Stimulated activated CD8-positive, alpha-beta memory T cell treated with anti-CD3 and anti-CD28 coated beads, Interleukin-7, amount 100 ng/mL, for 1 hour (primary cell): Measurements from ENCODE around the gene BCL11A.

ENCODE experiments used
- DNase-seq, 2 donors: peaks; one replicate each; pipeline ENCODE4 v3.0.0-alpha.2; 2020; ENCODE audit warnings: low read depth in 2 of 2

BCL11A gene

DNA sequence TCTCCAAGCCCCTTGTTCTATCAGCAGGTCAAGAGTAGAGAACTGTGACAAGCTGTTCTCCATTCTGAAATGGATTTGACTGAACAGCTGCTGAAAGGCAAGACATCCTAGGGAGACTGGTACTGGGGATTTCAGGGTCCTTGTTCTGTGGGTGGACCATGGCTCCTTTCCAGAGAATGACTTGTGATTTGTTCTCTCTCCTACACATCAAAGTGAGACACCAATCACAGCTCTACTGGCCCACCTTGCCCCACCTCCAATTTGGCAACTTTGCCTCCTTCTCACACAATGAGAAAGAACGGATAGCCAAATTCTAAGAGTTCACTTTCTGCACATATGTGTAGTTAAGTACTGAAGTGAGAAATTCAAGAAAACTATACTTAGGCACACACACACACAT lies 67.4 kb downstream of the BCL11A start:
- DNase-seq = no peak

DNA sequence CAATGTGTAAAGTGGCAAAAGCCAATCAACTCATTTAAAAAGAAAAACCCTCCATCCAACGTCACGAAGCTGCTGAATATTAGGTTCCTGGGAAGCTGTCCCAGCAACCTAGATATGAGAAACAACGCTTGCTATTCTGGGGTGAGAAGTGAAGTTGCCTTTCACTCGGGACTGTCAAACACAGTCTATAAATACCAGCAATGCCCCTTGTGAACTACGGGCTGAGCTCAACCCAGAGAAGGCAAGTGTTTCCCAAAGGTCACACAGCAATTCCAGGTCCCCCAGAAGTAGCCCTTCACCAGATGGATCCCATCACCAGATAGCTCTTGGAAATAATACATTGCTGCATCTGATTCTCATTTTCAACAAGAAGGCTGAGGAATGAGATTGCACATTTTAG lies 67.9 kb downstream of the BCL11A start:
- no peak for DNase-seq

DNA sequence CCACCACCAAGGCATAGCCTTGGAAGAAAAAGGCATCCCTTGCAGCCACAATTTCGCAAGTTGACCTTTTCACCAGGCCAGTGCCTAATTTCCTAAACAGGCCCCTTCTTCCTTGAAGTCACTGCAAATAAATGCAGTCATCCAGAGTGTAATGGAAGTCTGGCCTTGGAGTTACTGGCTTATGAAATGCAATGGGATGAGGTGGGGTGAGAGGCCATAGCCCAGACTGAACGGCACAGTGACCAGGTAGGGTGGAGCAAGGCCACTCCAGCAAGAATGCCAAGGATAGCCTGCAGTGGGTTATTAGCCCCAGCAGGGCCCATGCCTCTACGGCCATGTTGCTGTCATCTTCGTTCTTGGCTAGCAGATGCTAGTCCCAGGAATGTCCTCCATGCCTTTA lies 68.4 kb downstream of the BCL11A start:
- no peak for DNase-seq

- no peak for DNase-seq
Observed at GRCh38 chr2:60484133-60484645, 69.3 kb downstream of the BCL11A start.

- DNase-seq = no peak
Observed at GRCh38 chr2:60483401-60483800, 70.1 kb downstream of the BCL11A start.

DNA sequence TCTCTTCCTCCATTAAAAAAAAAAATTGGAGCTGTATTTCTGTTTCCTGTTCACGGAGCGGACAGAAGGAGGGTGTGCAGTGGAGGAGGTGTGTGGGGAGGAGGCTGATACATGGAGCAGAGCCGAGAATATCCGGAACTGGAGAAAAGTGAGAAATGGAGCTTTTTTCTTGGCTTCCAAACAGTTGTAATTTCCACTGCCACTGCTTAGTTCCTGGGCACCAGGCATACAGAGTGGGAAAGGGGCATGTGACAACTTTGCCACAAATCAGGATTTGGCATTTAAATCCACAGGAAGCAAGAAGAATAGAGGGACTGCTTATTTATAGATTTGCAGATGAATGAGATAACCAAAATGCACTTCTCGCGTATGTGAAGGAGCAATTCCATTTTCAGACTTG lies 71.2 kb downstream of the BCL11A start:
- no peak for DNase-seq

DNA sequence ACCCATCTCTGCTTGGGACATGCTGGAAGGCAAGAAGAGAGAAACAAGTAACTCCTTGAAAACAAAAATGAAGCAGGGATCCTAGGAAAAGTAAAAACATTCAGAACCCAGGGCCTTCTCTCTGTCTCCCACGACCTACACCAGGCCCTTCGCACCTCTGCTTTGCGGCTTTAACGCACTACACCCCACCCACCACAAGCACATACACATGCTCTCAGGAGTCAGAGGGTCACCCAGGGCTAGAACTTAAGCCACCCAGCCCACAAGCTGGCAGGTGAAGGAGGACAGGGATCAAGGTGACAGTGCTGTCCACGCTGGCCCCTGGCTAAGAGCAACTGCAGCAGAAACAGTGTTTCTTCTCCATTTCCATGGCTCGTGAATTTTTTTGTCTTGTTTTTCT lies 72.2 kb downstream of the BCL11A start:
- DNase-seq = no peak

DNA sequence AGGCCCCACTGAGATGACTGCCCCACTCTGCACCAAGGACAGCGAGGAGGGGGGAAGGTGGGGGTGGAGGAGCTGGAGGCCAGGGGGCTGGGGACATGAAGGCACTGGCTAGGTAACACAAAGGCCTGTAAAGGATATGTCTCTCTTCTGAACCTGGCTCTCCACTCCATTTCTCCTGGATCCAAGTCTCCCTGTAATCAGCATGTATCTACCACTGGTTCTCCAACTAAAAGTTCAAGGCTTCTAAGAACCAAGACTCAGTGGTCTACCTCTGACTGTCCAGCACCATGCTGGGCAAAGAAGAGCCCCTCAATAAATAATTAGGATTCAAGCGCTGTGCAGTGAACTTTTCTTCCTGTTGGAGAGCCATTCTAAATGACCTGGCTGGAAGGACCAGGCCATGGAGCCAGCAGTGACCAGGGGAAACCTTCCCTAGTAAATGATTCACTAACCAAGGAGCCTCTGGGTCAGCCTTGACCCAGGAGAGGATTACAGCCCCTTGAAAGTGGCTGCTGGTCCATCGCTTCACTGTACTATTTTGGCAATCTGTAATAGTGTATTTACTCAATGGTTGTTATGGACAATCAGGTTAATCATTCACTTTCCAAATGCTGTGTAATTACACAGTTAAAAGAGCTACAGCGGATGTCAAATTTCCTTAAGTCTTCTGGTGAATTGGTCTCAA lies 73.2 kb downstream of the BCL11A start:
- DNase-seq = no peak

DNA sequence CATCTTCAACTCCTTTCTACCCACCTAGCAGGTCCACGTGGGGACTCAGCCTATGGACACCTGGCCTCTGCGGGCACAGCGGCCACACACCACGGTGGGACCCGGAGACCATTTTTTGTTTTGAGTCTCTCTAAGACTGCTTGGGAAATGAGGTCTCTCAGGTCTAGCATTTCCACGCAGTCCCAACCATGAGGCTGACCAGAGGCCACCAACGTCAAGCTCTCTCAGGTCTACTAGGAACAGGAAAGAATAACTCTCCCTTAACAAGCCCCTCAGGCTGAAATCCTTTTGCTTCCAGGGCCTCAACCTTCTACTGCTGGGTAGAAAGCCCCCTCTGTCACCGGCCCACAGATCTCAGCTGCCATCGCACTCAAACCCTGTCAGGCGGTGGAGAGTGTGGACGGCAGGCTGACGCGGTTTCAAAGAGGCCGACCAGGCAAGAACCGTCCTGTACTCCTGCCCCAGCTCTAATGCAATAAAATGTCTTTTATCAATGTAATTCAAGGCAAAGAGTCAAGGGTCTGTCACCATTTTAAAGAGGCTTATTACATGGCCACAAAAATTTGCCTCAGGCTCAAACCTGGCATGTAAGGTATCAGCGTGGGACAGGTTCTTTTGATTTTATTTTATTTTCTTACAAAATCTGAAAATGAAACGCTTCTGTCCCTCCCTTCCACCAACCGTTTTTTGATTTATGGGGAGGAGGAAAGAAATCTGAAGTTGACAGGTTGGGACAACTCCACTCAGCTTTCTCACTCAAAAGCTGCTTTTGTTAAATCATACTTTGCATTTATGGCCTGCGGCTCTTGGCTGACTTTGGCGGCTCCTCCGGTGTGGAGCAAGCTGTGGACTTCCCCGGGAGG lies 74.0 kb downstream of the BCL11A start:
- DNase-seq = no peak

GRCh38 chr2:60478660-60479059 lies 74.8 kb downstream of the BCL11A start:
- DNase-seq = no peak

DNA sequence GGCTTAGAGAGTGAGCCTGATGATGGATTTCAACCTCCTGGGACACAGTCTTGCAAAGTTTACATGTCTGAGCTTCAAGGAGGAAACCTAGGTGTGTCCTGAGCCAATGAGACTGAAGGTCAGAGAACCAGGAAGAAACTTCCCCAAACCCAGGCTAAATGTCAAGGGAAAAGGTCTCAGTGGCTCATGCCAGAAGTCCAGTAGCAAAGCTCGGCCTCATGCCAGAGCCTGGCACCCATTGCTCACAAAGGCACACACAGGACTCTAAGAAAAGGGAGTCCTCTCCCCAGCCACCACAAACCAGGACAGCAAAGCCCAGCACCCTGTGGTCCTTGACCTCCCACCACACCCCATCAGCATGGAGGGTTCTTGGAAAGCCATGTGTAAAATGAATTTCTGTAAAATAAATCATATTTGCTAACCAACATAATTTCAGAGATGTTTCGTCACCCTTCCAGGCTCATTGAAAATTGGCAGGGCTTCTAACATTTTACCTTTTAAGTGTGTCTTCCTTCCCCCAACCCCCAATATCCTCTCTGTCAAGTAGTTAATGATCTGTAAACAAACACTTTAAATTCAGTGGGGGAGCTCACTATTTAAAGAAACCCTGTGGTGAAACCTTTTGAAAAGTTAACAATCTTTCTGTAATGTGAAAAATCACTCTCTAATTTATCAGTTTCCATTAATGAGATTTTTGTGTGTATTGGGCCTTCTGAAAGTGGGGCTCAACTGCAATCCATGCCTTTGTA lies 77.1 kb downstream of the BCL11A start:
- DNase-seq = no peak

DNA sequence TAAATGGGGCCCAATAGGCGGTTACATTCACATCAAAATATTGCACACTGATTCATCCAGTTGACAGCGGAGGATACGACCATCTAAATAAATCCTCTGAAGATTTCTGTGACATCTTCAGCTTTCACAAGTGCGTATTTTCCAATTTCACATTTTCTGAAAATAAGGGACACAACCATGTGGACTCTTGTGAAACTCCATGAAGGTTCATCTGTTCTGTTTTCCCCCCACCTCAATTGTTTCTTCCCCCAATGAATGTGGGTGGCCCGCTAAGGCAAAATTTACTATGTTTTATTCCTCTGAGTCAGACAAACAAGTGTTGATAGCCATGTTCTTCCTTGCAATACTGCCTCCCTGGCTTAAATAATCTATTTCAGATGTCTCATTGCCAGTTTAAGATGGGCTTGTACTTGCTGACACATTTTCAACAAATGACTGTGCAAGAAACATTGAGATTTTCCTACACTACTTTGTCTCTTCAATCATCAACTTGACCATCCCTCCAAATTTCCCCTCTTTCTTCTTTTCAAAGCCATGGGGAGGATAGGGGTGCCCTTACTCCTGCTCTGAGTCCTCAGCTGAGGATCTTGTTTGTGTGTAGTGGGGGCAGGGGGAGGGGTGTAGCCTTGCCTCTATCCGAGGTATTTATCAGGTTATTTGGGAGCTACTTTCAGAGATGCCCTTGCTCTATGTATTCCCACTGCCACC lies 78.2 kb downstream of the BCL11A start:
- no peak for DNase-seq

GRCh38 chr2:60474301-60474700 lies 79.2 kb downstream of the BCL11A start:
- DNase-seq = no peak

GRCh38 chr2:60473546-60473945 lies 79.9 kb downstream of the BCL11A start:
- DNase-seq = no peak

GRCh38 chr2:60472663-60473289 lies 80.7 kb downstream of the BCL11A start:
- DNase-seq = no peak

- no peak for DNase-seq
Observed at GRCh38 chr2:60472041-60472440, 81.4 kb downstream of the BCL11A start.

GRCh38 chr2:60470340-60470739 lies 83.1 kb downstream of the BCL11A start:
- no peak for DNase-seq

DNA sequence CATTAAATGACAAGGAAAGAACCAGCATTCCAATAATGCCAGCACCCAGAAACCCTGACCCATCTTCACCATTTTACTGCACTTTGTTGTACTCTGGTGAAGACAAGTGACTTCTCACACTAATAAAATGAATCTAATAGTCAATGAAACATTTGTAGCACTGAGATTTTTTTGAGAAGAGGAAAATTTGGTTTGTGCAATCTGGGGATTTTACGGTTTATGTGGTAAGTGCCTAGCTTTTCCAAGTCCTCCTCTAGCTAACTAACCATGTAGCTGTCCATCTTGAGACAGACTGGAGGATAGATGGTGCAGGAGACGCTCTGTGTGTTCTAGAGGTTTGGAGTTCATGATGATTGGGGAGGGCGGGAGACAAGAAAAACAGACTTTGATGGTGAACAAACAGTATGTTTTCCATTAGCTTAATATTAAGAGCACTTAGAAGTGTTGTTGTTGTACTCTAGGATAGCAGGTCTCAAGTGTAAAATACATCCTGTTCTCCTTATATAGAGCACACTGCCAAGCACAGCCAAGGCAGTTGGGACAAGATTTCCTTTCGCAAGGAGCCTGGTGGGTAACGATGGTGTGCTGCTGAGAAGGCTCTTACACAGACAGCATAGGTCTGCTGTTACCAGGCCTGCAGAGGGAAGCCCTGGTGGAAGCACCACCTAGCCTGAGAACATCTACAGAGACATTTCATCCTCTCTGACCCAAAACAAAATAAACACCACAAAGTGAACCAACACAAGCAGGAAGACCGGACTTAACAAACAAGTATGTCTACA lies 83.7 kb downstream of the BCL11A start:
- DNase-seq = no peak

DNA sequence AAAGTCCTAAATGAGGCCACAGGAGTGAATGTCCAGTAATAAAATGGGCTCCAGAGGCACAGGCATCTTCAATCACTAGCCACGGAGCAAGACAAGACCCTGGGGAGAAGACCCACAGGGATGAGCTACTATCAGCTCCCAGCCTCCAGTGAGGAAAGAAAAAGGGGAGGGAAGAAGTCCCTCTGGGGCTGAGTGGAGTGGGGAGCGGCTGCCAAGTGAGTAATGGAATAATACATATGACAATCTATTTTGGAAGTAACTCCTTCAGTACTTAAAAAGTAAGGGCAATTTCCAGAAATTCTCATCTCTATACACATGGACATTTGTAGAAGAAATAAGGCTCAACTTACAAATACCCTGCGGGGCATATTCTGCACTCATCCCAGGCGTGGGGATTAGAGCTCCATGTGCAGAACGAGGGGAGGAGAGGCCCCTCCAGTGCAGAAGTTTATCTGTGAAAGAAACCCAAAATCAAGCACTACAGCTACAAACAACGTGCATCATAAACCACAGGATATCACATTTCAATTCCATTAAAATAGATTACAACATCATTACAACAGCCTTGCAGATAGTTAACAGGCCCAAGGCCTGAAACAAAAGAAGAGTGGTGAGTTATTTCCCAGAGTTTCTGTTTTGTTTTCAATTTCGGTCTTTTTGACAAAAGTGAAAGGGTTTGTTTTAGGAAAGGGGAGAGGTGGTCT lies 84.9 kb downstream of the BCL11A start:
- no peak for DNase-seq

DNA sequence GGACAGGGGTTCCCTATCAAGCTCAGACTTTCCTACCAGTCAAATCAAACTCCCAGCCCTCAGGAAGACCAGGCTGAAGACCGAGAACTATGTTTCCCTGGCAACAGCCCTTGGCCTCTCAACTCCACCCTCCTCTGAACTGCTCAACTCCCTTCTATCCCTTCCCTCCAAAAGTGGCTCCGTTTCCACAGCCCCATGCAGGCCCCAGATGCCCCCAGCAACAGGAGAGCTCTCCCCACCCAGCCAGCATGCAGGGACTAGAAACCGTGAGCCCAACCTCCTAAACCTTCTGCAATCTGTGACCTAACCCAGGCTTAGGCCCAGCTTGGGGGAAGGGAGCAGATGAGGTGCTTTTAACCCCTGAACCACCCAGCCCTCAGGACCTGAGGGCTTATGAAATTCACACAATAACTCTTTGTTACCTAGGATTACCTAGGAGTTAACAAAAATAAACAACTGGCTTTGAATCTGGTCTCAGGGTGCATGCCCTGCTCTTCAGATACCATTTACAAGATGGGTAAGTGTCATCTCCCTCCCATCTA lies 87.2 kb downstream of the BCL11A start:
- DNase-seq = no peak
